ENCODE measurements around the gene LPIN1.

DNA sequence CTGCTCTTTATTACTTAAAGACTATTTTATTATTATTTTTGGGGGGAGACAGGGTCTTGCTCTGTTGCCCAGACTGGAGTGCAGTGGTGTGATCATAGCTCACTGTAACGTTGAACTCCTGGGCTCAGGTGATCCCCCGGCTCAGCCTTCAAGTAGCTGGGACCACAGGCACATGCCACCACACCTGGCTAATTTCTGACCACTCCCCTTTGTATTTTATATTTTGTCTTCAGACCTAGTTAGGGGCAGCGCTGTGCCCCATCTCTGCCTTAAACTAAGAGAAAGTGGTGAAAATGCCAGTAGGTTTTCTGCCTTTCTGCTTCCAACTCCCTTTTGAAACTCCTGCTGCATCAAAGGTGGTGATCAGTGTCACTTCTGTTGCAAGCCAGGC, 82.5 kb downstream of the LPIN1 start:
- TF ChIP-seq CTCF (IDR thresholded peaks at IDR 0.05) (no peak), EP300 (IDR thresholded peaks at IDR 0.05) (no peak)

All from esophagus muscularis mucosa (tissue), 3 donors.